GM23248 (cell line): ENCODE results near the gene PREX1.

Experiments used
- EZH2 ChIP-seq: fragments of 200-600 bp; sonication (generic); IDR thresholded peaks from 2 replicates; pipeline ENCODE4 v1.6.1; 2018; ENCODE audit warnings: antibody characterized with exemption, mild to moderate bottlenecking; ENCODE audit not compliant: insufficient read depth, poor library complexity, severe bottlenecking
- EZH2phosphoT487 ChIP-seq: fragments of 200-600 bp; sonication (generic); IDR thresholded peaks from 2 replicates; pipeline ENCODE4 v1.6.1; 2018; ENCODE audit warnings: antibody characterized with exemption, moderate library complexity, mild to moderate bottlenecking, low read depth; ENCODE audit not compliant: insufficient read depth

GRCh38 chr20:48722737-48723191, 105.0 kb downstream of the PREX1 start:
- TF ChIP-seq EZH2 (no peak), EZH2phosphoT487 (no peak)
